ENCODE data around the gene RPS6KC1. TPM values are rescaled to one million over a fixed set of nuclear protein-coding genes. Genes with fewer than 3 reads are reported as not detected.

Gene RPS6KC1
- total and polyA plus RNA-seq, 9 donors = 6.8 to 24.6 (median 18.8) TPM

GRCh38 chr1:213176341-213176740 is 125.3 kb downstream of the RPS6KC1 start:
- WGBS, 3 donors = 75 to 79% (median 76%) methylated on average over 3 of the region's 3 CpGs
- no peaks in the 10 kb centered on the region for H3K27me3 ChIP-seq
- no peaks in the 10 kb centered on the region for H3K4me1 ChIP-seq (ENCODE audit: insufficient read depth)
- DNase-seq = no peak
- no peaks in the 10 kb centered on the region for H3K36me3 ChIP-seq
- no peak overlapping the region for H3K4me3 ChIP-seq
- intact Hi-C loops (cut with DNase I) = no loop called here
- no peak for TF ChIP-seq CTCF (IDR thresholded peaks at IDR 0.05)
- no peak for TF ChIP-seq EP300 (IDR thresholded peaks at IDR 0.05)
- TF ChIP-seq POLR2A (IDR thresholded peaks at IDR 0.05) = no peak
- no peak overlapping the region for H3K27ac ChIP-seq
- H3K9me3 ChIP-seq = no peaks in the 10 kb centered on the region

- WGBS, 3 donors = 89 to 95% (median 94%) methylated on average over 2 of the region's 2 CpGs
- TF ChIP-seq EP300 (IDR thresholded peaks at IDR 0.05) = no peak
- TF ChIP-seq POLR2A (IDR thresholded peaks at IDR 0.05) = no peak
- no peak for TF ChIP-seq CTCF (IDR thresholded peaks at IDR 0.05)
- intact Hi-C loops (cut with DNase I) = no loop called here
- Histone ChIP-seq H3K9me3 (no peaks in the 10 kb centered on the region), H3K27ac (no peak overlapping the region), H3K4me1 (ENCODE audit: insufficient read depth) (no peaks in the 10 kb centered on the region), H3K36me3 (no peaks in the 10 kb centered on the region), H3K27me3 (no peaks in the 10 kb centered on the region), H3K4me3 (no peak overlapping the region)
- no peak for DNase-seq
Measured at GRCh38 chr1:213179784-213180183, 128.7 kb downstream of the RPS6KC1 start.

GRCh38 chr1:213180833-213181232 is 129.8 kb downstream of the RPS6KC1 start:
- TF ChIP-seq EP300 (IDR thresholded peaks at IDR 0.05) (no peak), POLR2A (IDR thresholded peaks at IDR 0.05) (no peak), CTCF (IDR thresholded peaks at IDR 0.05) (no peak)
- H3K27ac ChIP-seq = no peak overlapping the region
- no peaks in the 10 kb centered on the region for H3K27me3 ChIP-seq
- H3K4me3 ChIP-seq = no peak overlapping the region
- no peaks in the 10 kb centered on the region for H3K9me3 ChIP-seq
- intact Hi-C loops (cut with DNase I) = no loop called here
- no peaks in the 10 kb centered on the region for H3K4me1 ChIP-seq (ENCODE audit: insufficient read depth)
- DNase-seq = no peak
- H3K36me3 ChIP-seq = no peaks in the 10 kb centered on the region
- WGBS, 3 donors = 92 to 98% (median 98%) methylated on average over 1 of the region's 1 CpG

GRCh38 chr1:213183036-213183672 is 132.1 kb downstream of the RPS6KC1 start:
- no peaks in the 10 kb centered on the region for H3K9me3 ChIP-seq
- intact Hi-C loops (cut with DNase I) = no loop called here
- H3K27ac ChIP-seq = no peak overlapping the region
- no peaks in the 10 kb centered on the region for H3K27me3 ChIP-seq
- H3K36me3 ChIP-seq = no peaks in the 10 kb centered on the region
- no peak for DNase-seq
- WGBS, 3 donors = 94 to 96% (median 96%) methylated on average over 3 of the region's 3 CpGs
- TF ChIP-seq POLR2A (IDR thresholded peaks at IDR 0.05) (no peak), CTCF (IDR thresholded peaks at IDR 0.05) (no peak), EP300 (IDR thresholded peaks at IDR 0.05) (no peak)
- no peak overlapping the region for H3K4me3 ChIP-seq
- H3K4me1 ChIP-seq (ENCODE audit: insufficient read depth) = no peaks in the 10 kb centered on the region

Measured in ovary (tissue), 9 donors.